Astrocyte (in vitro differentiated cells and primary cell): Measurements from ENCODE around the gene NEURL2. TPM values are rescaled to one million over a fixed set of nuclear protein-coding genes. Genes with fewer than 3 reads are reported as not detected.
"Not testable (repeated sequence)": the region's sequence is repeated elsewhere in the genome, so short reads cannot be mapped to it uniquely, and the experiment has no call there.

ENCODE experiments used
- DNase-seq: peaks from one replicate; pipeline ENCODE4 v3.0.0-alpha.2; 2010; ENCODE audit warnings: low read depth
- FAIRE-seq: peaks from 2 replicates; lab custom pipeline; 2011; peaks lifted over from hg19 to GRCh38; lab: Jason Lieb, UNC
- H2AFZ ChIP-seq: 2 replicates; pipeline ENCODE4 v1.6.0; 2012; ENCODE audit warnings: low read depth, low read length, inconsistent platforms
- H3K27ac ChIP-seq: 2 replicates; pipeline ENCODE4 v1.5.1; 2011; ENCODE audit warnings: low read depth, low read length, inconsistent platforms
- H3K27me3 ChIP-seq: 2 replicates; pipeline ENCODE4 v1.6.0; 2011; ENCODE audit warnings: low read length, inconsistent platforms; ENCODE audit not compliant: insufficient read depth
- H3K36me3 ChIP-seq: 2 replicates; pipeline ENCODE4 v1.5.1; 2011; ENCODE audit warnings: low read length, inconsistent platforms; ENCODE audit not compliant: insufficient read depth
- H3K4me1 ChIP-seq: 2 replicates; pipeline ENCODE4 v1.5.1; 2011; ENCODE audit warnings: low read length, inconsistent platforms; ENCODE audit not compliant: insufficient read depth
- H3K4me2 ChIP-seq: 2 replicates; pipeline ENCODE4 v1.6.0; 2012; ENCODE audit warnings: low read length, inconsistent platforms
- H3K4me3 ChIP-seq: 2 replicates; pipeline ENCODE4 v1.5.1; 2011; ENCODE audit warnings: low read depth, mild to moderate bottlenecking, low read length, inconsistent platforms; ENCODE audit not compliant: insufficient read depth
- H3K79me2 ChIP-seq: 2 replicates; pipeline ENCODE4 v1.6.0; 2012; ENCODE audit warnings: mild to moderate bottlenecking, low read length, inconsistent platforms; ENCODE audit not compliant: insufficient read depth
- H3K9ac ChIP-seq: 2 replicates; pipeline ENCODE4 v1.6.0; 2012; ENCODE audit warnings: mild to moderate bottlenecking, low read length, inconsistent platforms
- H3K9me3 ChIP-seq: 2 replicates; pipeline ENCODE4 v1.5.1; 2012; ENCODE audit warnings: low read depth, mild to moderate bottlenecking, low read length, inconsistent platforms; ENCODE audit not compliant: insufficient read depth
- H4K20me1 ChIP-seq: 2 replicates; pipeline ENCODE4 v1.6.0; 2012; ENCODE audit warnings: low read length, inconsistent platforms; ENCODE audit not compliant: insufficient read depth
- H3K27ac Mint-ChIP-seq: one replicate; pipeline ENCODE4 v1.8.0; 2021; ENCODE audit warnings: mild to moderate bottlenecking, mixed read lengths; ENCODE audit not compliant: unreplicated experiment
- H3K27me3 Mint-ChIP-seq: one replicate; pipeline ENCODE4 v1.8.0; 2021; ENCODE audit warnings: low read depth, mixed read lengths; ENCODE audit not compliant: unreplicated experiment
- H3K36me3 Mint-ChIP-seq: one replicate; pipeline ENCODE4 v1.8.0; 2021; ENCODE audit warnings: low read depth, mixed read lengths; ENCODE audit not compliant: unreplicated experiment
- H3K4me1 Mint-ChIP-seq: one replicate; pipeline ENCODE4 v1.8.0; 2021; ENCODE audit warnings: low read depth, mixed read lengths; ENCODE audit not compliant: unreplicated experiment
- H3K4me3 Mint-ChIP-seq: one replicate; pipeline ENCODE4 v1.8.0; 2021; ENCODE audit warnings: mild to moderate bottlenecking, moderate library complexity, mixed read lengths; ENCODE audit not compliant: unreplicated experiment
- H3K9me3 Mint-ChIP-seq: one replicate; pipeline ENCODE4 v1.8.0; 2021; ENCODE audit warnings: mild to moderate bottlenecking, mixed read lengths; ENCODE audit not compliant: unreplicated experiment
- CTCF ChIP-seq: IDR thresholded peaks from 2 replicates; pipeline ENCODE4 v1.5.1; 2011; ENCODE audit warnings: low read depth, mild to moderate bottlenecking, inconsistent platforms, low read length, moderate library complexity; ENCODE audit not compliant: insufficient read depth
- EZH2 ChIP-seq: IDR thresholded peaks from 2 replicates; pipeline ENCODE4 v1.6.1; 2012; ENCODE audit warnings: mild to moderate bottlenecking, low read length, inconsistent platforms; ENCODE audit not compliant: insufficient read depth
- total RNA-seq: library from RNA; stranded (reverse); gene quantifications from 2 replicates; pipeline ENCODE4 v1.2.1, GENCODE V29; 2021

The NEURL2 gene
- total RNA-seq, 1 donor from 2014 or later = 6.9 TPM

- H3K9me3 Mint-ChIP-seq = peaks cover 1% of the 10 kb centered on the region
- FAIRE-seq (no peak), DNase-seq (no peak)
- H3K4me3 Mint-ChIP-seq = no peak overlapping the region
- H3K27me3 ChIP-seq = no peaks in the 10 kb centered on the region
- H2AFZ ChIP-seq = no peak overlapping the region
- H3K9me3 ChIP-seq = no peaks in the 10 kb centered on the region
- H4K20me1 ChIP-seq = peaks cover 8% of the 10 kb centered on the region
- TF ChIP-seq EZH2 (no peak), CTCF (no peak)
- H3K79me2 ChIP-seq = no peaks in the 10 kb centered on the region
- H3K36me3 Mint-ChIP-seq = peaks cover 27% of the 10 kb centered on the region
- no peak overlapping the region for H3K4me2 ChIP-seq
- H3K4me1 Mint-ChIP-seq = peaks cover 3% of the 10 kb centered on the region
- peaks cover 9% of the 10 kb centered on the region for H3K36me3 ChIP-seq
- no peak overlapping the region for H3K4me3 ChIP-seq
- peaks cover 13% of the 10 kb centered on the region for H3K4me1 ChIP-seq
- H3K27me3 Mint-ChIP-seq = no peaks in the 10 kb centered on the region
- no peak overlapping the region for H3K9ac ChIP-seq
- no peak overlapping the region for H3K27ac Mint-ChIP-seq
- no peak overlapping the region for H3K27ac ChIP-seq
Measured at GRCh38 chr20:45902199-45902701, 11.2 kb upstream of the NEURL2 start.

GRCh38 chr20:45901332-45901731, 10.3 kb upstream of the NEURL2 start:
- H3K27me3 Mint-ChIP-seq, H3K27ac Mint-ChIP-seq, H3K4me1 Mint-ChIP-seq, H3K4me3 Mint-ChIP-seq, H3K36me3 ChIP-seq, H3K27me3 ChIP-seq, H4K20me1 ChIP-seq, H3K9me3 Mint-ChIP-seq, H3K9me3 ChIP-seq, H3K79me2 ChIP-seq, H2AFZ ChIP-seq, DNase-seq, H3K4me2 ChIP-seq, FAIRE-seq, H3K4me3 ChIP-seq, H3K9ac ChIP-seq, H3K27ac ChIP-seq: not testable (repeated sequence)
- peaks cover 31% of the 10 kb centered on the region for H3K36me3 Mint-ChIP-seq
- H3K4me1 ChIP-seq = peaks cover 12% of the 10 kb centered on the region

GRCh38 chr20:45899046-45899835, 8.2 kb upstream of the NEURL2 start:
- TF ChIP-seq CTCF = no peak
- TF ChIP-seq EZH2 = no peak
- Histone ChIP-seq H3K4me3 (no peak overlapping the region), H3K79me2 (no peaks in the 10 kb centered on the region), H3K9ac (no peak overlapping the region), H3K9me3 (no peaks in the 10 kb centered on the region), H3K4me1 (no peaks in the 10 kb centered on the region), H3K36me3 (peaks cover 10% of the 10 kb centered on the region), H2AFZ (no peak overlapping the region), H3K4me2 (no peak overlapping the region), H3K27ac (no peak overlapping the region), H4K20me1 (peaks cover 5% of the 10 kb centered on the region), H3K27me3 (no peaks in the 10 kb centered on the region)
- Mint-ChIP-seq H3K27me3 (no peaks in the 10 kb centered on the region), H3K4me3 (no peak overlapping the region), H3K4me1 (no peaks in the 10 kb centered on the region), H3K27ac (no peak overlapping the region), H3K9me3 (no peaks in the 10 kb centered on the region), H3K36me3 (peaks cover 22% of the 10 kb centered on the region)
- no peak for FAIRE-seq
- DNase-seq = no peak
